Fibroblast of skin of right quadriceps (primary cell): ENCODE measurements around the gene SIGLEC10.
A peak's percentile ranks its signal among the peaks of the same experiment; 100 is the strongest.
"Not testable (repeated sequence)": the region's sequence is repeated elsewhere in the genome, so short reads cannot be mapped to it uniquely, and the experiment has no call there.

ENCODE experiments used
- DNase-seq: peaks from one replicate; pipeline ENCODE4 v3.0.0-alpha.2; 2013

Gene SIGLEC10

DNA sequence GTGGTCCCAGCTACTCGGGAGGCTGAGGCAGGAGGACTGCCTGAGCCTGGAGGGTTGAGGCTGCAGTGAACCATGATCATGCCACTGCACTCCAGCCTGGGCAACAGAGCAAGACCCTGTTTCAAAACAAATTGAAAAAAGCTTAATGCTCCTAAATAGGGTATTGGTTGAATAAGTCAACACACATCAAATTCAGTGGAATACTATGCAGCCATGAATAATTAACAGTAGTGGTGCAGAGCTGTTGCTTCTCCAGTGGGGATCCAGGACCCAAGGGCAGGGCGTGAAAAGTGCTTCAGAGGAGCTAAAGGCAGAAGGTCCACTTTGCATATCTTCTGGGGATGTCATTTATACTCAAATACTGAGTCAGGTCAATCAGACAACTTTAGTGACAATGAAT, 22.6 kb upstream of the SIGLEC10 start:
- DNase-seq, result no peak

DNA sequence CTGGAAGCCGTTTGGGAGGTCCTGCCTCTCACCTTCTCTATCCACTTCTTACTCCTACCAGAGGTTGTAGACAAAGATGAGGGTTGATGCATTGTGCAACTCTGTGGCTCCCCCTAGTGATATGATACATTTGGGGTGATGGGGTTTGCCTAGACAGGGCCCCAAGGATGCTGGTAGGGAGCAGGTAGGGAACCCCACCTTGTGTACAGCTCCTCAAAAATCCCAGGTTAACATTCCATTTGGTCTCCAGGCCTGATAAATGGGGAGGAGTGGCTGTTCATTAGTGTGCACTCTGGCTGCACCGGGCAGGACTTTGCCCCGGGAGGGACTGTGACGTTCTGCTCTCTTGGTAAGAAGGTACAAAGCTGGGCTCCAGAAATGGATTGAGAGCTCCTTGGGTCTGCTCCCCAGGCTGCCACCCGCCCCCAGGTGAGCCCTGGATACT, 21.6 kb upstream of the SIGLEC10 start:
- DNase-seq, result no peak

- no peak for DNase-seq
These were observed 17.0 kb upstream of the SIGLEC10 start for GRCh38 chr19:51434456-51434855.

GRCh38 chr19:51433043-51433442, 15.6 kb upstream of the SIGLEC10 start:
- no peak for DNase-seq

GRCh38 chr19:51431124-51431523, 13.7 kb upstream of the SIGLEC10 start:
- no peak for DNase-seq

DNA sequence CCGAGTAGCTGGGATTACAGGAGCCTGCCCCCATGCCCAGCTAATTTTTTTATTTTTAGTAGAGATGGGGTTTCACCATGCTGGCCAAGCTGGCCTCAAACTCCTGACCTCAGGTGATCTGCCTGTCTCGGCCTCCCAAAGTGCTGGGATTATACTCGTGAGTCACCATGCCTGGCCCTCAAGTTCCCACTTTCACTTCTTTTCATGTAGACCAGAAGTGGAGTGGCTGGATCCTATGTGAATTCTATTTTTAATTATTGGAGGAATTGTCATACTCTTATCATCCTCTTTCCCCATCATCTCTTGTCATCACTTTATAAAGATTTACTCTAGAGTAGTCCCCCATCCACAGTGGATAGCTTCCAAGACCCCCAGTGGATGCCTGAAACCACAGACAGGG, 12.8 kb upstream of the SIGLEC10 start:
- no peak for DNase-seq

GRCh38 chr19:51427201-51427600, 9.8 kb upstream of the SIGLEC10 start:
- no peak for DNase-seq

DNA sequence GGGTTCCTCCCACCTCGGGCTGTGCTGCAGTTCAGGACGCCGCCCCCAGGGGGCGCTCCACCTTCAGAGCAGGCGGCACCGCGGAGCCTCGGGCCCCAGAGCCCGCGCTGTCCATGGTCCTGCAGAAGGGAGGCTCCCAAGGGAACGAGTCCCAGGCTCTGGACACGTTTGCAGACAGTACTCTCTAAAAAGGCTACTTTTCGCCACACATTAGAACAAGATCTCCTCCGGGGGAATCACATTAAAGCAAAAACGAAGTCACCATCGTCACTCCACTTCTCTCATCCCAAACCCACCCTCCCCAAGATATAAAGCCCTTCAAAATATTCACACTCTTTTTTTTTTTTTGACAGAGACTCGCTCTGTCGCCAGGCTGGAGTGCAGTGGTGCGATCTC, 4.6 kb upstream of the SIGLEC10 start:
- DNase-seq, result peak; percentile 55

- DNase-seq, result no peak
These were observed 4.0 kb upstream of the SIGLEC10 start for GRCh38 chr19:51421229-51422052.

GRCh38 chr19:51420511-51420910, 3.1 kb upstream of the SIGLEC10 start:
- DNase-seq, result not testable (repeated sequence)

GRCh38 chr19:51418707-51419106, 1.3 kb upstream of the SIGLEC10 start:
- DNase-seq, result no peak

DNA sequence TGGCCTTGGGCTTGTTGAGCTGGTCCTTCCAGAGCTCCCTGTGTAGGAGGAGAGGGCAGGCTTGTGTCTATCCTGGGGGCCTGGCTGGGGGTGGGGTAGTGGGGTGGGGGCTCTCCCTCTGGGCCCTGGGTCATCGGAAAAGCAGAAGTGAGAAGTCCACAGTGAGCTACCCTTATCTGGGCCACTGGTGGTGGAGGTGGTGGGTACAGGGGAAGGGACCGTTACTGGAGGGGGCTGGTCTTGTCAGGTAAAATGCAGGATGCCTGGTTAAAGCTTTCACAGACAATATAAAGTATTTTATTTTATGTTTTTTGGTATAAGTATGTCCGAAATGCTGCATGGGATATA, 342 bp upstream of the SIGLEC10 start:
- DNase-seq, result no peak

DNA sequence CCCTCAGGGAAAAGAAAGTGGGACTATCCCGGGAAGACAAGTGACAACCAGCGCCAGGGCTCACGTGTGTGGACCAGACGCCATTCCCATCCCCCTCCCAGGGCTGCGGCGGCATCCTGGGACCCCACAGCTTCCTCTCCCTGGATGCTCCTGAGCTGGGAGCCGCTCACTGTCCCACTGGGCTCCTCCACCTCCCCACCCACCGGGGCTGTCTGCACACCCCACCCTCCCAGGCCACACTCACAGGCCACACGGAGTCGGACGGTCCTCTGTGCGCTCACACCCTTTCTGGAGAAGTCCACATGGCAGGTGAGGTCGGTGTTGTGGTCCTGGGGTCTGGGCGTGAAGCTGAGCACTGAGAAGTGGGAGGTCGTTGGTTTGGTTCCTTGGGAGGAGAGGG, 1.0 kb downstream of the SIGLEC10 start:
- DNase-seq, result not testable (repeated sequence)

GRCh38 chr19:51415187-51415586, 2.3 kb downstream of the SIGLEC10 start:
- DNase-seq, result no peak

GRCh38 chr19:51410950-51411748, 6.3 kb downstream of the SIGLEC10 start:
- no peak for DNase-seq

GRCh38 chr19:51407511-51408131, 9.8 kb downstream of the SIGLEC10 start:
- no peak for DNase-seq

GRCh38 chr19:51402117-51402516, 15.3 kb downstream of the SIGLEC10 start:
- no peak for DNase-seq

GRCh38 chr19:51399936-51400335, 17.5 kb downstream of the SIGLEC10 start:
- DNase-seq, result not testable (repeated sequence)

DNA sequence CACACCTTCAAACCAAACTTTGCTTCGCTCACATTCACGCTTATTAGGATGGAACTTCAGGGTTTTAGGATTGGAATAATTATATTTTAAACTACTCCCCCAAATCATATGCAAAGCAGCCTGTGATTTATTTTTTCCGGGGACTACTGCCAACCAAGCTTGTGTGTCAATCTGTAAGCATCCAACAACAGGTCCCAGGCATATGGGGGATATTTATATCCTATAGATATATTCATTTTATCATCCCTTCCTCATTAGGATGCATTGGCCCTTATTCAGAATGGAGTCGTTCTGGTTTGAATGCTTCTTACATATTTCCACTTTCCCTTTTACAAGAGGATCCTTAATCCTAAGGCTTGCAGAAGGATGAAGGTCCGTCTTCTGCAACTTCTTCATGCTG, 18.2 kb downstream of the SIGLEC10 start:
- no peak for DNase-seq

- DNase-seq, result peak; percentile 9
These were observed 19.2 kb downstream of the SIGLEC10 start for GRCh38 chr19:51398096-51398704.

GRCh38 chr19:51397453-51397852, 20.0 kb downstream of the SIGLEC10 start:
- DNase-seq, result peak; percentile 47

DNA sequence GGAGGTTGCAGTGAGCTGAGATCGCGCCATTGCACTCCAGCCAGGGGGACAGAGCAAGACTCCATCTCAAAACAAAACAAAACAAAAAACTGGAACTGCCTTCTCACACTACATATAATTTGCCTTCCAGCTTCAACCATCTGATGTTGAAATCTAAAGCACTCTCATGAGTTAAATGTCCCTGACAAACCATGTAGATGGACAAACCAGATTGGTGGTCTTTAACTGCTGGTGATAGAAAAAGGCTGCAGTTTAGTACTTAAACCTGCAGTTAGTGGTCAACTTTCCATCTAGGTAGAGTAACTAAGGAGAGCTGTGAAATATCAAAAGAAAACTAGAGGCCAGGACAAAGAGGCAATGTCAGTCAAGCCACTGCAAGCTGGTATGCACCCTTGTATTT, 21.3 kb downstream of the SIGLEC10 start:
- DNase-seq, result no peak
